ENCODE results near the gene RNF186.

The RNF186 gene

DNA sequence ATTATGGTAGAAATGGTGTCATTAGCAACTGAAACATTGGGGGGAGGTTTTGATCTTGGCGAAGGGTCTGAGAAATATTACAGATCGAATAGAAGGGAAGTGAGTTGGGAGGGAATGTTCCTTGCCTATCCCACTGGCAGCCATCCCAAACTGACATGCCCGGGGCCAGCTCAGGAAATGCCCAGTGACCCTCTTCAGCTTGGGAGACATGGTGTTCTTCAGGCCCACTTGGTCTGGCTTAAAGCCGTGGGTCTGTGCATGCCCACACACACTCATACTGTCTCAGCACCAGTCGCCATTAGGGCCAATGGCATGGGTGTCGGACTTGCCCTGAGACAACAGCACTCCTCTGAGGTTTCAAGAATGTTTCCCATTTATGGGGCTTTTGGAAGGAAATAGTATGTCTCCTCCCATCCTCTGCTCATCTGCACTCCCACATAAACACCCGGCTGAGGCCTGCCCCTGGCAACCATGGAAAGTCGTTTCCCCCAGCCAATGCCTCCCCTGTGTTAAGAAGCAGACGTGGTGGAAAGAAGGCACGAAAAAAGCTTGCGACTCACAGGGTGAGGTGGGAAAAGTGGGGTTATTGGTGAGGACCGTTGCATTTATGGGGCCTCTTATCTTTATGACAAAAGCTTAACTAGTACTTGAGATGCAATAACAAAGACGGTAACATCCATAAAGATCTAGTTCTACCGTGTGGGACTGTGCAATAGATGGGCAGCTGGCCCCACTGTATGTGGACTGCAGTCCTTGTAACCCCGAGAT lies 2.0 kb downstream of the RNF186 start:
- H3K27ac ChIP-seq (replicated peaks), result no peak overlapping the region
- no peaks in the 10 kb centered on the region for H3K27me3 ChIP-seq (ENCODE audit: insufficient read depth, poor library complexity, severe bottlenecking)
- DNase-seq (ENCODE audit: low read depth in 1 of 2, low spot score in 1 of 2), result no peak
- H3K4me3 ChIP-seq (replicated peaks; ENCODE audit: insufficient read depth, low read length), result no peak overlapping the region
- TF ChIP-seq GABPA (IDR thresholded peaks at IDR 0.05; ENCODE audit: low read depth), result no peak
- TF ChIP-seq, protein P1, sequence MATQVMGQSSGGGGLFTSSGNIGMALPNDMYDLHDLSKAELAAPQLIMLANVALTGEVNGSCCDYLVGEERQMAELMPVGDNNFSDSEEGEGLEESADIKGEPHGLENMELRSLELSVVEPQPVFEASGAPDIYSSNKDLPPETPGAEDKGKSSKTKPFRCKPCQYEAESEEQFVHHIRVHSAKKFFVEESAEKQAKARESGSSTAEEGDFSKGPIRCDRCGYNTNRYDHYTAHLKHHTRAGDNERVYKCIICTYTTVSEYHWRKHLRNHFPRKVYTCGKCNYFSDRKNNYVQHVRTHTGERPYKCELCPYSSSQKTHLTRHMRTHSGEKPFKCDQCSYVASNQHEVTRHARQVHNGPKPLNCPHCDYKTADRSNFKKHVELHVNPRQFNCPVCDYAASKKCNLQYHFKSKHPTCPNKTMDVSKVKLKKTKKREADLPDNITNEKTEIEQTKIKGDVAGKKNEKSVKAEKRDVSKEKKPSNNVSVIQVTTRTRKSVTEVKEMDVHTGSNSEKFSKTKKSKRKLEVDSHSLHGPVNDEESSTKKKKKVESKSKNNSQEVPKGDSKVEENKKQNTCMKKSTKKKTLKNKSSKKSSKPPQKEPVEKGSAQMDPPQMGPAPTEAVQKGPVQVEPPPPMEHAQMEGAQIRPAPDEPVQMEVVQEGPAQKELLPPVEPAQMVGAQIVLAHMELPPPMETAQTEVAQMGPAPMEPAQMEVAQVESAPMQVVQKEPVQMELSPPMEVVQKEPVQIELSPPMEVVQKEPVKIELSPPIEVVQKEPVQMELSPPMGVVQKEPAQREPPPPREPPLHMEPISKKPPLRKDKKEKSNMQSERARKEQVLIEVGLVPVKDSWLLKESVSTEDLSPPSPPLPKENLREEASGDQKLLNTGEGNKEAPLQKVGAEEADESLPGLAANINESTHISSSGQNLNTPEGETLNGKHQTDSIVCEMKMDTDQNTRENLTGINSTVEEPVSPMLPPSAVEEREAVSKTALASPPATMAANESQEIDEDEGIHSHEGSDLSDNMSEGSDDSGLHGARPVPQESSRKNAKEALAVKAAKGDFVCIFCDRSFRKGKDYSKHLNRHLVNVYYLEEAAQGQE (IDR thresholded peaks at IDR 0.05; ENCODE audit: insufficient replicate concordance, low read depth), result no peak
- no peak for TF ChIP-seq POLR2AphosphoS5 (IDR thresholded peaks at IDR 0.05; ENCODE audit: low read depth)

DNA sequence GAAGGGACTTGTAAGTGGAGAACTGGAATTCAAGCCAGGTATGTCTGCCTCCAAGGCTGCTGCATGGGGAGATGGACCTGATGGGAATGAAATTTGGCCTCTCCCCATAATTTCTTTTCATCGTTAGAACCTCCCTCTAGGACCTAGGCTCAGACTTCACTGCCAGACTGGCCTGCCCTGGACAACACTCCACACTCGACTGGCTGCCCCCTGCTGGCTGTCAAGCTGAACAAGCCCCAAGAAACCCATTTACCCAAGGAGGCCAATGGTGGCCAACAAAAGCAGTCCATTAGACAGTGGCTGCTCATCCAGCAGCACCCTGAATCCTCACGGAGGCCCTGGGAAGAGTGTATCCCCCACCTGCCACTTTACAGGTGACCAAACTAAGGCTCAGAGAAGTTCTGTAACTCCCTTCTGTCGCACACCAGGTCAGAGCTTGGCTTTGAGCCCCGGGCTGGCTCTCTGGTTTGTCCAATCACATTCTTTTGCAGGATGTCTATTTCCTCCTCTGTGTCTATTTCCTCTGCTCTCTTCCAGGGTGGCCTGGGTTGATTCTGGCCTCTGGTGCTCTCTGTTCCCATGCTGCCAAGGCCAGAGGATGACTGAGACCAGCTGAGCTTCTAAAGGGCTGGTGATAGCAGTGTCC lies 3.8 kb downstream of the RNF186 start:
- TF ChIP-seq GABPA (IDR thresholded peaks at IDR 0.05; ENCODE audit: low read depth) (no peak), CTCF (IDR thresholded peaks at IDR 0.05; ENCODE audit: insufficient read depth, low read length) (peak; percentile 43)
- DNase-seq (ENCODE audit: low read depth in 1 of 2, low spot score in 1 of 2), result peak in 1 of 2 experiments; percentile 15
- Histone ChIP-seq H3K27ac (replicated peaks) (no peak overlapping the region), H3K4me3 (replicated peaks; ENCODE audit: insufficient read depth, low read length) (no peak overlapping the region), H3K27me3 (ENCODE audit: insufficient read depth, poor library complexity, severe bottlenecking) (no peaks in the 10 kb centered on the region)

- TF ChIP-seq CTCF (IDR thresholded peaks at IDR 0.05; ENCODE audit: insufficient read depth, low read length), result no peak
- TF ChIP-seq, protein P1 (IDR thresholded peaks at IDR 0.05; ENCODE audit: insufficient replicate concordance, low read depth), result peak; percentile 84
- TF ChIP-seq GABPA (IDR thresholded peaks at IDR 0.05; ENCODE audit: low read depth), result no peak
- TF ChIP-seq POLR2AphosphoS5 (IDR thresholded peaks at IDR 0.05; ENCODE audit: low read depth), result no peak
- DNase-seq (ENCODE audit: low read depth in 1 of 2, low spot score in 1 of 2), result no peak
- Histone ChIP-seq H3K4me3 (replicated peaks; ENCODE audit: insufficient read depth, low read length) (no peak overlapping the region), H3K27ac (replicated peaks) (no peak overlapping the region), H3K27me3 (ENCODE audit: insufficient read depth, poor library complexity, severe bottlenecking) (no peaks in the 10 kb centered on the region)
Measured at GRCh38 chr1:19809044-19809750, 5.9 kb downstream of the RNF186 start.

DNA sequence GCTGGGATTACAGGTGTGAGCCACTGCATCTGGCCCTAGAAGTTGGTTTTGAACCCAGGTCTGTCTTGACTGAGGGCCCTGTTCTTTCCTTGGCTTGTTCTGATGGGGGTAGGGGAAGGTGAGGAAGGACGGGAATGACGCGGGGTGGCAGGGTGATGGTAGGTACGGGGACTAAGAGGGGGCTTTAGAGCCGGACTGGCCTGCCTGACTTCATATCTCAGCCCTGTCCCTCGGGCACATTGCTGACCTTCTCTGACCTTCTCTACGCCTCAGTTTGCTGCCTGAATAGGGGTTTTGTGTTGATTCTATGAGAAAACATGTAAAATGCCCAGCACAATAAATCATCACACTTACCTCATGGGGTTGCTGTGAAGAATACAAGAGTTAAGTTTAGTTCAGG lies 6.7 kb downstream of the RNF186 start:
- no peak for DNase-seq (ENCODE audit: low read depth in 1 of 2, low spot score in 1 of 2)
- Histone ChIP-seq H3K4me3 (replicated peaks; ENCODE audit: insufficient read depth, low read length) (no peak overlapping the region), H3K27me3 (ENCODE audit: insufficient read depth, poor library complexity, severe bottlenecking) (no peaks in the 10 kb centered on the region), H3K27ac (replicated peaks) (no peak overlapping the region)
- no peak for TF ChIP-seq GABPA (IDR thresholded peaks at IDR 0.05; ENCODE audit: low read depth)
- no peak for TF ChIP-seq CTCF (IDR thresholded peaks at IDR 0.05; ENCODE audit: insufficient read depth, low read length)
- TF ChIP-seq SPI1 (IDR thresholded peaks at IDR 0.05; ENCODE audit: borderline replicate concordance, low read depth), result no peak
- TF ChIP-seq, protein P1 (IDR thresholded peaks at IDR 0.05; ENCODE audit: insufficient replicate concordance, low read depth), result no peak
- TF ChIP-seq POLR2AphosphoS5 (IDR thresholded peaks at IDR 0.05; ENCODE audit: low read depth), result no peak

All from HL-60 (cell line).